Measurements from ENCODE around the gene PPFIA3. TPM values are rescaled to one million over a fixed set of nuclear protein-coding genes. Genes with fewer than 3 reads are reported as not detected.

The PPFIA3 gene
- total RNA-seq, 4 donors from 2014 or later, result 0.68 to 5.7 (median 2.4) TPM

DNA sequence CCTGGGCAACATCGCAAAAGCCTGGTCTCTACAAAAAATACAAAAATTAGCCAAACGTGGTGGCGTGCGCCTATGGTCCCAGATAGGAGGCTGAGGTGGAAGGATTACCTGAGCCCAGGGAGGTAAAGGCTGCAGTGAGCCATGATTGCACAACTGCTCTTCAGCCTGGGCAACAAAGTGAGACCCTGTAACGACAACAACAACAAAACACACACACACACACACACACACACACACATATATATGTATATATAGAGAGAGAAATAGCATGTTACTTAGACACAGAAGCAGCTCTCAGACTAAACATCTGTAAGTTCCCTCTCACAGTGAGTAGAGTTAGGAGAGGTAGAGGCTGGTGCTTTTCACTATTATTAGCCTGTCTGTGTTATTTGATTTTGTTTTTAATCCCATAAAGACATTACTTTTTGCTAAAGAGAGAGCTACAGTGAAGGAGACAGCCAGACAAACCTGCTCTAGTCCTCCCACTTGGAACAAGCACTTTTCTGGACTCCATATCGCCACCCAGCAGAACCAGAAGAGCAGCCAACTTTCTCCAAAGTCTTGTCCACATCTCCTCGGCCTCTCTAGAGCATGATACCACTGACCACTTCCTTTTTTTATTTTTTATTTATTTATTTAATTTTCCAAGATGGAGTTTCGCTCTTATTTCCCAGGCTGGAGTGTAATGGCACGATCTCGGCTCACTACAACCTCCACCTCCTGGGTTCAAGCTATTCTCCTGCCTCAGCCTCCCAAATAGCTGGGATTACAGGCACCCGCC, 7.9 kb upstream of the PPFIA3 start:
- TF ChIP-seq, protein P1, sequence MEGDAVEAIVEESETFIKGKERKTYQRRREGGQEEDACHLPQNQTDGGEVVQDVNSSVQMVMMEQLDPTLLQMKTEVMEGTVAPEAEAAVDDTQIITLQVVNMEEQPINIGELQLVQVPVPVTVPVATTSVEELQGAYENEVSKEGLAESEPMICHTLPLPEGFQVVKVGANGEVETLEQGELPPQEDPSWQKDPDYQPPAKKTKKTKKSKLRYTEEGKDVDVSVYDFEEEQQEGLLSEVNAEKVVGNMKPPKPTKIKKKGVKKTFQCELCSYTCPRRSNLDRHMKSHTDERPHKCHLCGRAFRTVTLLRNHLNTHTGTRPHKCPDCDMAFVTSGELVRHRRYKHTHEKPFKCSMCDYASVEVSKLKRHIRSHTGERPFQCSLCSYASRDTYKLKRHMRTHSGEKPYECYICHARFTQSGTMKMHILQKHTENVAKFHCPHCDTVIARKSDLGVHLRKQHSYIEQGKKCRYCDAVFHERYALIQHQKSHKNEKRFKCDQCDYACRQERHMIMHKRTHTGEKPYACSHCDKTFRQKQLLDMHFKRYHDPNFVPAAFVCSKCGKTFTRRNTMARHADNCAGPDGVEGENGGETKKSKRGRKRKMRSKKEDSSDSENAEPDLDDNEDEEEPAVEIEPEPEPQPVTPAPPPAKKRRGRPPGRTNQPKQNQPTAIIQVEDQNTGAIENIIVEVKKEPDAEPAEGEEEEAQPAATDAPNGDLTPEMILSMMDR (IDR thresholded peaks at IDR 0.05; ENCODE audit: low read depth), result no peak

DNA sequence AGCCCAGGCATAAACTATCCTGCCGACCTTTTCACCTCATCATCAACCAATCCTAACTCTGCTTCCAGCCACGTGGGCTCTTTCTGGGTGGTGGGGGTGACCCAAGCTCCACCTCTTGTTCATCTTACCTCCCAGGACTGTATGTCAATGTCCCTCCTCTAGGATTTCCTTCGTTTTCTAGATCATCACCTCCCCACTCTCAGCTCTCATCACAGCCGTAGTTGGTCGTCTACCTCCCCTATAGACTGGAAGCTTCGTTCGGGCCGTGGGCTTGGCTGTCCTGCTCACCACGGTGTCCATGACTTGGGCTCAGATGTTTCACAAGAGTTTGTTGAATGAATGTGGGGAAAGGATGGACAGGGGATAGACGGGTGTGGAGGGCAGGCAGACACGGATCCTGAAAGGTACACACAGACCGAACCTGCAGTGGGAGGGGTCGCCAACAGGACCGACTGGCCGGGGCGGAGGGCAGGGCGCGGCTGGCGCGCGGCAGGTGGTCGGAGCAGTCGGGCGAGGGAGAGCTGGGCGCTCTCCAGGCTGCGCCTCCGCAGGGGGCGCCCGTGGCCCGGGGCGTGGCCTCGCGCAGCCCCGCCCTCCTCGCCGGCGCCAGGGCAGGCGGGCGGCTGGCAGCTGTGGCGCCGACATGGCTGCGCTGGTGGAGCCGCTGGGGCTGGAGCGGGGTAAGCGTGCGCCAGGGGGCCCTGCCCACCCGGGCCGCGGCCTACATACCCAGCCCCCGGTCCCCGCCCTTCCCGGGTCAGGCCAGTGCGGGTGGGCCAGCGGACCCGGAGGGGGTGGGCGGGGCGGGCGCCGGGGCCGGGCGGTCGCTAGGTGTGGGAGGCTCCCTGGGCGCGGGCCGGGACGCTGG, 5.3 kb upstream of the PPFIA3 start, which contains the start of gene LIN7B:
LIN7B (plus strand) TSS at position 609 of the 868 bp plus-strand sequence; CDS start at position 644, 35 bp downstream.
- TF ChIP-seq, protein P1 (IDR thresholded peaks at IDR 0.05; ENCODE audit: low read depth), result no peak

DNA sequence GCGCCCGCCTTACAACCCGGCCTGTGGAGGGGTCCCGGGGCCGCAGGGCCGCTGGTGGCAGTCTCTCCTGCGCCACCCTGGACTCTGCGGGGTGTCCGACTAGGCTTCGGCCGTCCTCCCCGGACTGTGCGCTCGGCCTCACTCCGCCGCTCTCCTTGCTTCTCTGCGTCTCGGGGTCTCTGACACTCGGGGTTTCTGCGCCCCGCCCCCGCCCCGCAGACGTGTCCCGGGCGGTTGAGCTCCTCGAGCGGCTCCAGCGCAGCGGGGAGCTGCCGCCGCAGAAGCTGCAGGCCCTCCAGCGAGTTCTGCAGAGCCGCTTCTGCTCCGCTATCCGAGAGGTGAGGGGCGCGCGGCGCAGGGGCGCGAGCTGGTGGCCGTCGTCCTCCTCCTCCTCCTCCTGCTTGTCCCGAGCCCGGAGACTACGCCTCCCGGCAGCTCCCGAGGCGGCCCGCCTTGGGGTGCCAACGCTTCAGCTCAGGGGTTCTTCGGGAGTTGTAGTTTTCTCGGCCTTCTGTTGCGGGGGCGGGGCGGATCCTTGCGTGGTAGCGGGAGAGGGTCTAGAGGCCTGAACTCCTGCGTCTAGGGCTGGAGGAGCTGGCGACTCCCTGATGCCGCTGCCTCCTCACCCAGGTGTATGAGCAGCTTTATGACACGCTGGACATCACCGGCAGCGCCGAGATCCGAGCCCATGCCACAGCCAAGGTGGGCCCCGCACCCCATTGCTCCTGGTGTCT, 4.5 kb upstream of the PPFIA3 start:
- TF ChIP-seq, protein P1 (IDR thresholded peaks at IDR 0.05; ENCODE audit: low read depth), result no peak

DNA sequence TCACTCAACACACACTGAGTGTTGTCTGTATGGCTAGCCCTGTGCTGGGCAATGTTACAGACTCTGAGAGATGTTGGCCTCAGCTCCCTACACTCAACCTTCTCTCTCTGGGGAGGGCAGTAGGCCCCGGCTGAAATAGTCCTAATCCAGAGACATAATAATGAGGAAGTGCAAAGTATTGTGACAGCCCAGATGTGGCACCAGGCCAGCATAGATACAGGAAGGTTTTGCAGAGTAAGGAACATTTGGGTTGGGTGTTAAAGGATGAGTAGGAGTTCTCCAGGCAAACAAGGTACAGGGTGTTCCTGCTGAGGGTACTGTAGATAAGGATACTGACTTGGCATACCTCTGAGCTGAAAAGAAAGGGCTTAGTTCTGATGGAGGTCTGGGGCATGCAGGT, 2.8 kb upstream of the PPFIA3 start:
- TF ChIP-seq, protein P1 (IDR thresholded peaks at IDR 0.05; ENCODE audit: low read depth), result no peak

DNA sequence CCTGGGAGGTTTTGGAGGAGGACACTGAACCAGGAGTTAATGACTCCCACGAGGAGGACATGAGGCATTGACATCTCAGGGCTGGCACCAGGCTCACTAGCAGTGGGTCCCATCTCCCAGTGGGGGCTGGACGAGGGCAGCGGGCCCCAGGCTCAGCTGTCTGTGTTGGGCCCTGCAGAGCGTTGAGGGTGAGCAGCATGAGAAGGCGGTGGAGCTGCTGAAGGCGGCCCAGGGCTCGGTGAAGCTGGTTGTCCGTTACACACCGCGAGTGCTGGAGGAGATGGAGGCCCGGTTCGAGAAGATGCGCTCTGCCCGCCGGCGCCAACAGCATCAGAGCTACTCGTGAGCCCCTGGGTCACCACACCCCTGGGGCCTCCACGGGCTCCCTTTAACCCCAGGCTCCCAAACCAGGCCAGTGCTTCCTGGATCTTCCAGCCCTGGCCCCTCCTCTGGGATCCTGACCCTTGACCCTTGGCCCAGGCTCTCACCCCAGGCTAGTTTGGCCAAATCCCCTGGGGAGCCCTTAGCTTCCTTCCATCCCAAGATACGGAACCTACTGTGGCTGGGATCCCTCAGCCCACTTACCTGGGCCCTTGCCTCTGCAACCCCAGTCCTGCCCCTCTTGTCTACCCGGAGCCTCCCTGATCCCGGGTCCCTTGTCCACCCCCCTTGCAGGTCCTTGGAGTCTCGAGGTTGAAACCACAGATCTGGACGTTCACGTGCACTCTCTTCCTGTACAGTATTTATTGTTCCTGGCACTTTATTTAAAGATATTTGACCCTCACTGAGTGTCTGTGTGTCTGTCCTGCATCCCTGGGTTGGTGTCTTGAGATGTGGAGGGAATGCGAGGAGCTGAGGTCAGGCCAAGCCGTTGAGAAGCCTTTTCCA, 1.4 kb upstream of the PPFIA3 start:
- TF ChIP-seq, protein P1 (IDR thresholded peaks at IDR 0.05; ENCODE audit: low read depth), result no peak

DNA sequence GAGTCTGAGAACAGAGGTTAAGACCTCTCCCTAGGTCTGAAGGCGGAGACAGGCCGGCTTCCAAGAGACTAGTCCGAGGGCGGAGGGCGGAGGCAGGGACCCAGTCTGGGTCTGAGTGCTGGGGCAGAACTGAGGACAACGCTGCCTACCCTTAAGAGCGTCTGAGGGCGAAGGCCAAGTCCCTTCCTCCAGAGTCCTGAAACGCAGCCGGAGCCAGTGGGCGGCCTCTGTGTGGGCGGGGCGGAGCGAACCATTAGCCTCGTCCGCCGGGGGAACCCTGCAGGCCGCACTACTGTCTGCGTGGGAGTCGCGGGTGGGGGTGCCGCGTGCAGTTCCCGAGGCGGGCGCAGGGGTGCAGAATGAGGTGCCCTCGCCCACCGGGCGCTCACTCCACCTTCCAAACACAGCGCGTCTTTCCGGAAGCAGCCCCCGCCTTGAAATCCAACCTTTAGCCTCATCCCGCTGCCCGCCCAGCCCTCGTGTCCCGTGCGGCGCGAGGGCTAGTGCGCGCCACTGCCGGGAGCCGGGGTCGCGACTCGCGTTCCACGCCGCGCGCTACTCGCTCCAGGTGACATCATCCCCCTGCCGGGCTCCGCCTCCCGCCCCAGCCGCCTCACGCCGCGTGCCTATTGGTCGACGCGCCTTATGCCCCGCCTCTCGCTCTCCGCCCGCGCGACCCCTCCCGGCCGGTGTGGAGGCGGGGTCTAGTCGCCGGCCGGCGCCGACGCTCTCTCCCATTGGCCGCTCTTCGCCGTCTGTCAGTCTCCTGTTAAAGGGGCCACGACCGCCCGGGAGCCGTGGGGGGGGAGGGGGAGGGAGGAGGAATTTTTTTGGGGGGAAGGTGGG, 556 bp upstream of the PPFIA3 start, which contains the start of gene C19orf73:
C19orf73 (minus strand) TSS at position 579 of the 846 bp plus-strand sequence; CDS start at position 458, 121 bp downstream.
- TF ChIP-seq, protein P1 (IDR thresholded peaks at IDR 0.05; ENCODE audit: low read depth), result no peak

Data from subcutaneous adipose tissue (tissue), 4 donors.